HG02840 (cell line): ENCODE data around the gene TCAP.

Experiments
- ATAC-seq: cut with Tn5 transposase; IDR thresholded peaks from one replicate; pipeline ENCODE4 v1.9.1; 2021; ENCODE audit warnings: mild to moderate bottlenecking, moderate library complexity, moderate number of reproducible peaks; ENCODE audit not compliant: unreplicated experiment, low FRiP score

Gene TCAP

DNA sequence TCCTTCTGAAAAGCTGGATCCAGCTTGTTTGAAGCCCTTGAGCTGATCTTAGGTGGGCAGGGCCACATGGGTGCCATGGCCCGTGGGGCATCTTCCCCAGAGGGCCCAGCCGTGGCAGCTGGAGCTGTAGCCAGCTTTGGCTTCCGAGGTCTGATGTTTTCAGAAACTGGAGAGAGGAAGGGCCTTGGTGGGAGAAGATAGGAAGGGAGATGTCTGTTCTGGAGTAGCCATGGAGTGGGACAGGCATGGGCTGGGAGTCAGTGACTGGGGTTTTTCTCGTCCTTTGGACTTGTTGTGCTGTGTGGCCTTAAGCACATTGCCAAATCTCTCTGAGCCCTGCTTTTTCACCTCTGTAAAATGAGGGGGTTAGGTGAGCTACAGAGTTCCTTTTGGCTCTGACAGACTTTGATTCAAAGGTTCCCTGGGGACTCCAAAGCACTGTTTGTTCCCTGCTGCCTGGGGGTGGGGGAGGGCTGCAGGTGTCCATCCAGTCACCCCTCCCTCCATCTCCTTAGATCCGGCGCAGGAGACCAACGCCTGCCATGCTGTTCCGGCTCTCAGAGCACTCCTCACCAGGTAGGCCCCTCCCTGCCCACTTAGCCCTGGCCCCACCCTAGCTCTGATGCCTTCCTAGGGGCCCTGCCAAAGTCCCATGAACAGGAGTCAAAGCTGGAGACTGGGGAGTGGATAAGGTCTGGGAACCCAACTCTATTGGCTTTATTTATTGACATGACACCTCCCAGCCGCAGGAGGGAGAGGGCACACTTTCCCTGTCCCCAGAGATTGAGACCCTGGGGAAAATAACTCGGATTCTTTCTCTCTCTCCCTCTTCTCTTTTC, 36.3 kb upstream of the TCAP start:
- no peak for ATAC-seq

DNA sequence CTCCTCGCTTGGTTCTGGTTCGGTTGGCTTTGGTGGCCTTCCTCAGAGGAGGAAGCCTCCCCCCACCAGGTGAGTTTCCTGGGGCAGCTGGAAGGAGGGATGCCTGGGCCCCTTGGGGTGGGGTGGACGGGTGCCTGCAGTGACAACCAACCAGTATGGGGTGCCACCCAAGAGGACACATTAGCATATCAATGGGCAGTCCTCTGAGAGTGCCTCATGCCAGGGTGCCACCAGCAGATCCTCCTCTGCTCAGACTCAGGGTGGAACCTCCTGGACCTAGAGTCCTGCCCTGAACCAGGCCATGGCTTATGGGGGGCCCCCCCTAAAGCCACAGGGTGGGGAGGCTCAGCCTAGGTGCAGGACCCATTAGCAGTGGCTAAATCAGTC, 35.7 kb upstream of the TCAP start:
- no peak for ATAC-seq

DNA sequence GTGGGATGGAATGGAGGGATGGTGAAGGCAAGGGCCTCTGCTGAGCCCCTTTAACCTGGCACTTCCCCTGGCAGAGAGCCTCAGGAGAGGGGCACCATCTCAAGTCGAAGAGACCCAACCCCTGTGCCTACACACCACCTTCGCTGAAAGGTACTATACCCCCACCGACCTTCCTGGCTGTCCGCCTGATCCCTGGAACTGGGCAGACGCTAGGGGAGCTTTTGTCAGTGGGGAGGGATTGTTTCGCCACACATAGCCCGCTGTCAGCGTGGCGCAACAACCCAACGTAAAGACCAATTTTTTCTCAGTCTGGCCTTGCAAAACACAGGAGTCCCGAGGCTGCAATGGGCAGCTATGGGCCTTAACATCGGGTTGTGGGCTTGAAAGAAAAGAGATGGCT, 35.3 kb upstream of the TCAP start:
- ATAC-seq, result no peak

DNA sequence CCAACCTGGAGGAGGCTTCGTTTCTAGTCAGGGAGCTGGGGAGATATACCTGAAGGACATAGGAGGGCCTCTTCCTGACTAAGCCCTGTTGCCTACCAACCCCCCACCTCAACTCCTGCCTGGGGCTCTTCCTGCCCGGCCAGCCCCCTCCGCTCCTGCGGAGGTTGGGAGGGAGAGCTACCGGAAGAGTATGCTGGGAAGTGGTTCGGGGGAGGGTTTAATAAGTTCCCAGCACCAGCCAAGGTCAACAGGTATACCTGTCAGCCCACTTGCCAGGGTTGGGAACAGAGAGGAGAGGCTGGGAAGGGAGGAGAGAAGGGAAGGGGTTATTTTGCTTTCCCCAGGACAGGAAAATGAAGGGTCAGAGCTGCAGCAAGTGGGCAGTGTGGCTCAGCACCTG, 33.7 kb upstream of the TCAP start:
- ATAC-seq, result no peak

DNA sequence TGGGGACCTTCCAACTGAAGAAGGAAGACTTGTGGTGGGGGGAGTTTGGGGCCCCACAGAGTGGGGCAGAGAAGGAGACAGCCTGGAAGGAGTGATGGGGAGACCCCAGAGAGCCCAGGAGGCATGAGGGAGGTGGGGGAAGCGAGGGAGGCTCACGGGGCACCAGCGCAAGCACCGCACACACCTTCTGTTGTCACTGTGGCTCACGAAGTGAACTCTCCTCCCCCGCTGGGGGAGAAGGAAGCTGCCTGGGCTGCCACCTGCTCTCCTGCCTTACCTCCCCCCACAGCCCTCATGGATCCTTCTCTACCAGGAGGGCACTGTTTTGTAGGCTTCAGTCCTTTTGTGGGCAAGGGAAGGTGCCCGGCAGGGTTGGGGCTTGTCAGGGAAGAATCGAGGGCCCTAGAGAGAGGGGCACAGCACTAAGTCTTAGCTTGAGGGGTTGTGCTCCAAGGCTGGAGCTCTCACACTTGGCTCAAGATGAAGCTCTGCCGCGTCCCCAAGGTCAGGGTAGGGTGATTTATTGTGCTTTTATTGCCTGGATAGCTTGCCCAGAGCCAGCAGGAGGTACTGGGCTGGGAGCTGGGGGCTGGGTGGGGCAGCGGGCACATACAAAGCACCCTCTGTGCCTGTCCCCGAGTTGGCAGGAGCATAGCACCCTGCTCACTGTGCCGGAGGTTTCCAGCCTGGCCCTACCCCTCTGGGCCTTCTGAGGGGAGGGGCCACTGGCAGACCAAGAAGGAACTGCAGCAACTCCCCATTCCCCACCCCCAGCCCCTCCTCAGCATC, 32.8 kb upstream of the TCAP start:
- no peak for ATAC-seq

DNA sequence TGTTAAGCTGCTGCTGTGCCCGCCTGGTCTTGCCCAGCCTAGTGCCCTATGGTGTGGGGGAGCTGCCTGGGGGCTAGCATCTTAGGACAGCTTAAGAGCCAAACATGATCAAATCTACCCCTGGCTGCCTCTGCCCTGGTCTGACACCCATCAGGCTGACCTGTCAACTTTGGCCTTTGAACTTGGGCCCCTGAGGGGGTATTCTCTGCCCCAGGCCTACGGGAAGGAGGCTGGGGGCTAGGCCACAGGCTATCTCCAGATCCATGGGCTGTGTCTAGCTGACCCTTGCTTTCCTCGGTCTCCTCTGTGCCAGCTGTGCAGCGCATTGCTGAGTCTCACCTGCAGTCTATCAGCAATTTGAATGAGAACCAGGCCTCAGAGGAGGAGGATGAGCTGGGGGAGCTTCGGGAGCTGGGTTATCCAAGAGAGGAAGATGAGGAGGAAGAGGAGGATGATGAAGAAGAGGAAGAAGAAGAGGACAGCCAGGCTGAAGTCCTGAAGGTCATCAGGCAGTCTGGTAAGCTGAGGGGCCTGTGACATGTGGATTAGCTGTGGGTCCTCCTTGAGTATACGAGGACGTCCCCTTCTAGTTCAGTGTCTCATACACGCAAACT, 31.5 kb upstream of the TCAP start:
- no peak for ATAC-seq

DNA sequence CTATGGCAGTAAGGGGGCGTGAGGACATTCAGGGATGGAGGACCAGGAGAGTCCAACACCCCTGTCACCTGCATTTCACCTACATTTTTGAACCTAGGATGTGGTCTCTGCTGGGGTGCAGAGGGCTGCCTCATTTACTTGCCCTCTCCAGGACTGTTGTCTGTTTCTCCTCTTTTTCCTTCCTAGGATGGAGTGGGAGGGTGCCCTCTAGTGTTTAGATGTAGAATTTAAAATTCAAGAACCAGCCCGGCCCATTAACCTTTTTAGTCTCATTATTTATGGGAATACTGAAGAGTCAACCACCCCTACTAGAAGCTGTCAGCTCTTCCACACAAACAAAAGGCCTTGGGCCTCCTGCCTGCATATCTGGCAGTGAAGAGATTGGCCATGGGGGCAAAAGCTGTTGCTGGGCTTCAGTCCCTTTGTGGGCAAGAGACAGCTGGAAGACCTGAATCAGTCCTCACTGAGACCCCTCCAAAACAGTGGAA, 30.7 kb upstream of the TCAP start:
- no peak for ATAC-seq

DNA sequence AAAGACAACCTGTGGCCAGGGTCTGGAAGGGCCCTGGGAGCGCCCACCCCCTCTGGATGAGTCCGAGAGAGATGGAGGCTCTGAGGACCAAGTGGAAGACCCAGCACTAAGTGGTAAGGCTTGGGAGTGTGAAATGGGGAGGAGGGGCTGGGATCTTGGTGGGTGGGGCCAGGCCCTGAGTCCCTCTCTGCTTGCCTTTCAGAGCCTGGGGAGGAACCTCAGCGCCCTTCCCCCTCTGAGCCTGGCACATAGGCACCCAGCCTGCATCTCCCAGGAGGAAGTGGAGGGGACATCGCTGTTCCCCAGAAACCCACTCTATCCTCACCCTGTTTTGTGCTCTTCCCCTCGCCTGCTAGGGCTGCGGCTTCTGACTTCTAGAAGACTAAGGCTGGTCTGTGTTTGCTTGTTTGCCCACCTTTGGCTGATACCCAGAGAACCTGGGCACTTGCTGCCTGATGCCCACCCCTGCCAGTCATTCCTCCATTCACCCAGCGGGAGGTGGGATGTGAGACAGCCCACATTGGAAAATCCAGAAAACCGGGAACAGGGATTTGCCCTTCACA, 29.5 kb upstream of the TCAP start:
- ATAC-seq, result no peak

DNA sequence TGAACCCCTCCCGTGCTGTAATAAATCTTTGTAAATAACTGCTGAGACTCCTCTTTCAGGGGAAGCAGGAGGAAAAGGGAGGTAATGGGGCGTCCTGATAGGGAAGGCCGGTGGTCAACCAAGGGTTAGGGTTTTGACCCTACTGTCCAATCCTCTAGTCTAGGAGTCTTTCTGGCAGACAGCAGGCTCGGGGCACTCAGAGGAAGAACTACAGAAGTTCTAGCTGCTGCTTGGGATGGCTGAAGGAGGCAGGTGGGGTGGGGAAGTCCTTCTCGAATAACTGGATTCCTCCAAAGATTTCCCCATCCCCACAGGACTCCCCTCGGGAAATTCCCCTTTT, 28.6 kb upstream of the TCAP start:
- peak; percentile 13 for ATAC-seq

DNA sequence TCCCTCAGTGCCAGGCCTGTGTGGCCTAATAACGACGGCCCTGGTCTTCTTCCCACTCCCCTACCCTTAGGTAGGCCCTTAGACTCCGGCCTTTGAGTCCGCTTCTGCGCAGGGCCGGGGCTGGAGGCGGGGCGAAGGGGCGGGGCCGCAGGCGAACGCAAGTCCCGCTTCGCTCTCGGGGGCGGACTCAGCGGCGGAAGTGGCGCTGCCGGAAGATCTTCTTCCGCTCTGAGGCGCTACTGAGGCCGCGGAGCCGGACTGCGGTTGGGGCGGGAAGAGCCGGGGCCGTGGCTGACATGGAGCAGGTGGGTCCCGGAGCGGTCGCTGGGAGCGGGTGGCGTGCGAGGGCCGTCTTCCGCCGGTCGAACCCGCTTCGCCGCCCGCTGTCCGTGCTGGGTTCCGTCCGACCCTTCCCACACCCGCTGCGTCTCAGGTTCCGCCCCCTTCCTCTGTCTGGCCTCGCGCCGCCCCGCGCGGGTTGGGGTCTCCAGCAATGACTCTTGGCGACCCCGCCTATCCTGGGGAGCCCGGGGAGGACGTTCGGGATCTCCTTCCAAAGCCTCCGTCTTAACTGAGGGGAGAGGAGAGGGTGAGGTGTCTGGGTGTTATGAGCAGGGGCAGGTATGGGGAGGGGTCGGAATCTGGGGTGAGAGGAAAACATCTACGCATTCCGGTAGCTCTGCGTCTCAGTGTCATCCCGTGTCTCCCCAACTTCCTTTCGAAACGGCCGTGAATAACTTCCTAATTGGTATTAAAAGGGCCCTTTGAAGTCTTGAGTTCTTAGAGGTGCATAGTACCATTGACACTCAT, 28.0 kb upstream of the TCAP start, which contains the start of gene STARD3:
Gene STARD3, plus strand, starts transcription at position 218 of the 810 bp plus-strand sequence. CDS start 16,388 bp downstream, outside the sequence.
- ATAC-seq, result peak; percentile 78

DNA sequence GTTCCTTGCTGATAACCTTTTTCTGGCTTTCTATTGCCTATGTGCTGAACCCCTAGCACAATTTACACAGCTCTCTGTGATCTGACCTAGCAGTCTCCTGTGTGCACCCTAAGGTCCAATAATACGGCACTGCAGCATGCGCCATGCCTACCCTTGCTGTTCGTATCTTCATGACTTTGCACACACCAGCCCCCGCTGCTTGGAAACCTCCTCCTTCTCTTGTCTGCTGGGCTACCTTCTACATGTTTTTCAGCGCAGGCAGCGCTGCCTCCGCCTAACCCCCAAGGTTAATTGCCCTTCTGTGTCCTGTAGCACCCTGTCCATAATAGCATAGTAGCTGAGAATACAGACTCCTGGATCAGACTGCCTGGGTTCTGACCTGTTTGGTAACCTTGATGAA, 26.8 kb upstream of the TCAP start:
- ATAC-seq, result no peak

DNA sequence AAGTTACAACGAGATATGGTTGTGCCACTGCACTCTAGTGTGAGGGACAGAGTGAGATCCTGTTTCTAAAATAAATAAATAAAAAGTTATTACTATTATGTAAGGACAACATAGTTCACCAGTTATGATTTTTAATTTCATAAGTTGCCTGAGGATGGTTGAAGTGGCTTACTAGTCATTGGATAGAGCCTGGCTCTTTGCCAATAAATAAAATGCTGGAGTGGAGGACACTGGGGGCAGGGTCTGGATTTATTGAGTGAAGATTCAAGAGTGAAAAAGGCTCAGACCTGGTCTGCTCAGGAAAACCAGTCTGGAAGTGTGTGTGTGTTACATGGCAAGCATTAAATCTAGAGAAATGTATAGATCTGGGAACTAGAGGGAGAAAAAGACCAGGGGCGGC, 26.1 kb upstream of the TCAP start:
- no peak for ATAC-seq

DNA sequence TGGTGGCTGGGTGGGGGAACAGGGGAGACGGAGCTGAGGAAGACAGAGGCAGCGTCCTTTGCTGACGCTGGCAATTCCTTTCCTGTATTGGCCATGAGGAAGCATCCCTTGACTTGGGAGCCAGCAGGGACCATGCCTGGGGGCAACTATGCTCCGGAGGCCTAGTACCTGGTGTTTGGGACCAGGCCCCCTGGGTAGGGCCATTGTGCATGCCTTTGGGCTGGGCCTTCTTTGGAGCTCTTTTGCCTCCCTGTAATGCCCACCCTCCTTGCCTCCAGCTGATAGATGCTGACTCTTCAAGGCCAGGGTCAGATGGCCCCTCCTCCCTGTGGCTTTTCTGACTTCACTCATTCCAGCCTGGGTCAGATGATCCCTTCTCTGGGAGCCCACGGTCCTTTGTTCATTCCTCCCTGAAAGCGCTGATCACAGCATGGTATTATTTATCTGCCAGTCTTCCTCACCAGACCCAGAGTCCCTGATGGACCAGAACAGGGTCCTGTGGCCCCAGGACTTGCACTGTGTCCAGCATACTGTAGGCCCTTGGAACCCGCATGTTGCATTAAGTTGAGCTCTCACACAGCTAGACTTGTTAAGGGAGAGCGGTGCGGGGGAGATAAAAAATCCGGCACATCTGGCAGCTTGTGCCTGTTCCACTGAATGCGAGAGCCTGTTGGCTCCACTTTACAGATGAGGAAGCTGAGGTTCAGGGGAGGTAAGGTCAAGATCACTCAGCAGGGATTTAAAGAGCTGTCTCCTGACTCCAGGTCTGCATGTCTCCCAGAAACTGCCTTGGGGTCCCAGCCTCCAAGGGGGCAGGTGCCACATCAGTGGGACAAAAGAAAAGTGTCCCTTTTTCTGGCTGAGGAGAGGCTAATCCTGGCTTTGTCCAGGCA, 25.3 kb upstream of the TCAP start:
- no peak for ATAC-seq

DNA sequence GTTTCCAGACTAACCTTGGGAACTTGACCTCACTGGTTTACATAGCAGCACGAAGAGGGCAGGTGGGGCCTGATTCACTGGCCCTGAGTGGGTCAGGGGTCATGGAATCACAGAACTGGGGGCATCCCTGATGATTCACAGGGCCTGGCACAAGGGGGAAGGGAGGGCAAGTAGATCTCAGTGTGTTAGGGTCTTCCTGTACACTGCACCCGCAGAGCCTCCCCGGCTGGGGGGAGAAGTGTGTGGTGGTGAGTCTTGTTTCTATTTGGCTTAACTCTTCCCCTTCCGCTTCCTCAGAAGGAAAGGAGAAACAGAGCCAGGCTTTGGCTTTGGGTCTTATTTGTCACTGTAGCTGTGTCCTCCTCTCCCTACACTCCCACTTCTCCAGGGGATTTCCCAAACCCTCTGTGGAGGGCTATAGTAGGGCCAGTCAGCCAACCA, 24.5 kb upstream of the TCAP start:
- no peak for ATAC-seq

DNA sequence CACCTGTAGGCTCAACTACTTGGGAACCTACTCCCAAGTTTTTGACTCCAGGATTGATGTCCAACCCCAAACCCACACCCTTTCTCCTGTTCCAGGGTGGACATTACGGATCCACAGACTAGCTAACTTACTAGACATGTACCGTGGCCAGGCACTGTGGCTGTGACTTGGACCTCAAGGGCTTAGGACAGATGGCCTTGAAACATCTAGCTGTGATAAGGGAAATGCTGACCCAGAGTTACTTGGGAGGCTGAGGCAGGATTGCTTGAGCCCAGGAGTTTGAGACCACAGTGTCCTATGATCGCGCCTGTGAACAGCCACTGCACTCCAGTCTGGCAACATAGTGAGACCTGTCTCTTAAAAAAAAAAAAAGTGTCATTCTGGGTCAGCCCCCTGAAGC, 24.1 kb upstream of the TCAP start:
- ATAC-seq, result no peak

DNA sequence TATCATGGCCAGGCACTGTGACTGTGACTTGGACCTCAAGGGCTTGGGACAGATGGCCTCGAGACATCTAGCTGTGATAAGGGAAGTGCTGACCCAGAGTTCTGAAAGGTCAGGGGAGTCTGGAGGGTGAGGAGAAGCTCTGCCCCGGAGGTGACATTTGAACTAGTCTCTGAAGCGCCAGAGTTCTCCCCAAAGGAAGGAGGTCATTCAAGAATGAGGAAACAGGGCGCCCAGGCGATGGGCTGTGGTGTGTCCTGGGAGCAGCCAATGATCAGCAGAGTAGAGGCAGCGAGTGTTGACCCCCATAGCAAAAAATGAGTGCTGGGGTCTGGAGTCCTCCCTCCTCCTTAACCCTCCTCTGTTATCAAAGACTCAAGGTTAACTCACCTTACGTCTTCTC, 23.3 kb upstream of the TCAP start:
- no peak for ATAC-seq

DNA sequence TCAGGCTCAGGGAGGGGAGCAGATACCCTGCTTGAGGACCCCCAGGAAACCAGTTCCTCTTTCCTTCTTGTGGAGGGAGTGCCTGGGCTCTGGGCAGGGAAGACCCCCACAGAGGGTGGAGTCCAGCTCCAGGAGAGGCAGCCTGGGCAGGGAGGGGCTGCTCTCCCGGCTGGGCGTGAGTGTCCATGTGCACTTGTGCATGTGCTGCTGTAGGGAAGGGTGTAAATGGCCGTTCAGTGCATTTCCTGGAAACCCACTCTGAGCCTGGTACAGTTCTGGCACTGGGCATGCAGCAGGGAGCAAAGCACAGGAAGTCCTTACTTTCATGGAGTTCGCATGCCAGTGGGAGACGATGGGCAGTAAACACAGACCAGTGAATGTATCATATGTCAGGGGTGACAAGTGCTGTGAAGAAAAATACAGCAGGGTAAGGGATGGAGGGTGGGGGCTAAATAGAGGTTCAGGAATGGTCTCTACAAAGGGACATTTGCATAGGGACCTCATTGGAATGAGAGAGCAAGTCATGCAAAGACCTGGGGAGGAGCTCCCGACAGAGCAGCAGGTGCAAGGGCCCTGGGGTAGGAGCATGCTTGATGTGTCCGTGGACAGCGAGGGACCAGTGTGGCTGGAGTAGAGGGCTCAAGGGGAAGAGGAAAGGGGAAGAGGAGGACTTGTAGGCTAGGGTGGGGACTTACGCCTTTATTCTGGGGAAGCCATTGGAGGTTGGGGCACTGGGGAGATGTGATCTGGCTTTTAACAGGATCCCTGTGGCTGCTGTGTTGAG, 22.7 kb upstream of the TCAP start:
- no peak for ATAC-seq

DNA sequence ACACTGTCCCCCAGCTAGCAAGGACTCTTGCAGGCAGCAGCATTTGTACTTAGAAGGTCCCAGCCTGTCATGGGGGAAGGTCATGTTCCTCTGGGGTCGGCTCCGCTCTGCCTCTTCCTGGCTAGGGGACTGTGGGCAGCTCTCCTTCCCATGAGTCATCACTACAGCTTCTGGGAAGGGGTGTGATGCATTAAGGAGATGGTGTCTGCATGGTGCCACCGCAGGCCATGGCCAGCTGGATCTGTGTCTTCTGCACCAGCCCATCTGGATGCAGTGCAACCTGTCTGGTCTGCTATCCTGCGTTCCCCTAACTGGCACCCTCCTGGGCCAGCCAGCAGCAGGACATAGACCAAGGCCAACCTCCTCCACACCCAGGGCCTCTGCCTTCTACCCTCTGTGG, 21.9 kb upstream of the TCAP start:
- no peak for ATAC-seq
